ENCODE data around the gene TRIM54.

The TRIM54 gene

GRCh38 chr2:27255660-27256059 lies 26.6 kb upstream of the TRIM54 start:
- peaks cover 45% of the 10 kb centered on the region for H3K27me3 ChIP-seq
- no peak overlapping the region for H3K27ac ChIP-seq
- no peak overlapping the region for H3K4me2 ChIP-seq
- no peaks in the 10 kb centered on the region for H3K36me3 ChIP-seq
- no peaks in the 10 kb centered on the region for H3K9me3 ChIP-seq
- no peak overlapping the region for H3K9ac ChIP-seq
- H3K4me3 ChIP-seq: no peak overlapping the region
- H4K20me1 ChIP-seq: peaks cover 10% of the 10 kb centered on the region; the same call in 1 of the 2 replicates
- TF ChIP-seq Cebpa-rat (IDR thresholded peaks at IDR 0.05): no peak
- peaks cover 20% of the 10 kb centered on the region for H3K4me1 ChIP-seq

GRCh38 chr2:27256855-27257454 lies 25.3 kb upstream of the TRIM54 start:
- Histone ChIP-seq H4K20me1 (peaks cover 22% of the 10 kb centered on the region), H3K9me3 (no peaks in the 10 kb centered on the region), H3K4me3 (no peak overlapping the region), H3K4me1 (peaks cover 9% of the 10 kb centered on the region), H3K4me2 (no peak overlapping the region), H3K9ac (no peak overlapping the region), H3K27ac (no peak overlapping the region), H3K27me3 (peaks cover 58% of the 10 kb centered on the region), H3K36me3 (no peaks in the 10 kb centered on the region)
- no peak for TF ChIP-seq Cebpa-rat (IDR thresholded peaks at IDR 0.05)

GRCh38 chr2:27258051-27258450 lies 24.2 kb upstream of the TRIM54 start:
- Histone ChIP-seq H3K9me3 (no peaks in the 10 kb centered on the region), H3K4me3 (no peak overlapping the region), H4K20me1 (peaks cover 31% of the 10 kb centered on the region), H3K36me3 (no peaks in the 10 kb centered on the region), H3K27ac (no peak overlapping the region), H3K4me1 (peaks cover 17% of the 10 kb centered on the region), H3K9ac (no peak overlapping the region), H3K27me3 (peaks cover 69% of the 10 kb centered on the region), H3K4me2 (no peak overlapping the region)
- TF ChIP-seq Cebpa-rat (IDR thresholded peaks at IDR 0.05): no peak

- H3K9me3 ChIP-seq: no peaks in the 10 kb centered on the region
- H3K4me3 ChIP-seq: no peak overlapping the region
- H3K27ac ChIP-seq: no peak overlapping the region
- peaks cover 35% of the 10 kb centered on the region for H3K4me1 ChIP-seq
- H3K36me3 ChIP-seq: no peaks in the 10 kb centered on the region
- H3K27me3 ChIP-seq: peaks cover 98% of the 10 kb centered on the region
- H3K9ac ChIP-seq: no peak overlapping the region
- TF ChIP-seq Cebpa-rat (IDR thresholded peaks at IDR 0.05): no peak
- peaks cover 47% of the 10 kb centered on the region for H4K20me1 ChIP-seq
- H3K4me2 ChIP-seq: peak overlapping the region; percentile 95
Observed at GRCh38 chr2:27261241-27261925, 20.8 kb upstream of the TRIM54 start.

GRCh38 chr2:27261926-27262298 lies 20.3 kb upstream of the TRIM54 start:
- no peak overlapping the region for H3K27ac ChIP-seq
- H3K36me3 ChIP-seq: no peaks in the 10 kb centered on the region
- H3K27me3 ChIP-seq: peaks cover 98% of the 10 kb centered on the region
- no peak for TF ChIP-seq Cebpa-rat (IDR thresholded peaks at IDR 0.05)
- H4K20me1 ChIP-seq: peaks cover 47% of the 10 kb centered on the region
- H3K4me2 ChIP-seq: peak overlapping the region; percentile 95
- H3K4me1 ChIP-seq: peaks cover 34% of the 10 kb centered on the region
- peak overlapping the region; percentile 67 for H3K4me3 ChIP-seq
- no peaks in the 10 kb centered on the region for H3K9me3 ChIP-seq
- no peak overlapping the region for H3K9ac ChIP-seq

- Histone ChIP-seq H3K27me3 (peaks cover 98% of the 10 kb centered on the region), H3K9ac (peak within 1 kb of the TSS; percentile 46; the same call in 1 of the 2 replicates)
- no peak for TF ChIP-seq Cebpa-rat (IDR thresholded peaks at IDR 0.05)
Observed at GRCh38 chr2:27262379-27263286, 19.6 kb upstream of the TRIM54 start, which contains the start of gene SLC30A3. Gene SLC30A3 (minus strand): TSS chr2:27263047. CDS start chr2:27262906, 141 bp downstream.

GRCh38 chr2:27263287-27264252 lies 18.7 kb upstream of the TRIM54 start:
- no peaks in the 10 kb centered on the region for H3K9me3 ChIP-seq
- H3K27ac ChIP-seq: no peak overlapping the region
- no peak for TF ChIP-seq Cebpa-rat (IDR thresholded peaks at IDR 0.05)
- no peak overlapping the region for H3K9ac ChIP-seq
- peak overlapping the region; percentile 67 for H3K4me3 ChIP-seq
- H4K20me1 ChIP-seq: peaks cover 47% of the 10 kb centered on the region
- peak overlapping the region; percentile 95 for H3K4me2 ChIP-seq
- no peaks in the 10 kb centered on the region for H3K36me3 ChIP-seq
- peaks cover 92% of the 10 kb centered on the region for H3K27me3 ChIP-seq
- H3K4me1 ChIP-seq: peaks cover 34% of the 10 kb centered on the region

More at GRCh38 chr2:27262379-27263286, 19.6 kb upstream of the TRIM54 start, which contains the start of gene SLC30A3:
- H4K20me1 ChIP-seq: peaks cover 47% of the 10 kb centered on the region
- H3K27ac ChIP-seq: no peak within 1 kb of the TSS
- peak within 1 kb of the TSS; percentile 95 for H3K4me2 ChIP-seq
- H3K4me3 ChIP-seq: peak within 1 kb of the TSS; percentile 67
- peaks cover 30% of the 10 kb centered on the region for H3K4me1 ChIP-seq
- H3K36me3 ChIP-seq: no peaks in the 10 kb centered on the region
- no peaks in the 10 kb centered on the region for H3K9me3 ChIP-seq

- H3K9ac ChIP-seq: no peak overlapping the region
- H3K9me3 ChIP-seq: no peaks in the 10 kb centered on the region
- no peak overlapping the region for H3K27ac ChIP-seq
- H3K27me3 ChIP-seq: peaks cover 85% of the 10 kb centered on the region
- H3K36me3 ChIP-seq: no peaks in the 10 kb centered on the region
- peak overlapping the region; percentile 67 for H3K4me3 ChIP-seq
- no peak for TF ChIP-seq Cebpa-rat (IDR thresholded peaks at IDR 0.05)
- H3K4me2 ChIP-seq: peak overlapping the region; percentile 95
- H3K4me1 ChIP-seq: peaks cover 35% of the 10 kb centered on the region
- H4K20me1 ChIP-seq: peaks cover 47% of the 10 kb centered on the region
Observed at GRCh38 chr2:27264253-27264752, 17.9 kb upstream of the TRIM54 start.
